Motor neuron (in vitro differentiated cells): ENCODE results near the gene ASCL1. TPM values are rescaled to one million over a fixed set of nuclear protein-coding genes. Genes with fewer than 3 reads are reported as not detected.

ENCODE experiments used
- ATAC-seq, 8 experiments: fragments of 200-7000 bp; cut with Tn5 transposase; replicated peaks in 6 of 8; 2 replicates each; pipeline ENCODE4 v1.8.0; 2021; ENCODE audit warnings: mild to moderate bottlenecking in 8 of 8, moderate library complexity in 8 of 8
- H3K27ac ChIP-seq, 2 donors: fragments of 250-450 bp; sonication (Bioruptor Pico); 2 replicates each; pipeline ENCODE4 v1.9.0; 2021; ENCODE audit warnings: antibody characterized with exemption in 2 of 2, mild to moderate bottlenecking in 2 of 2, moderate library complexity in 1 of 2
- H3K4me1 ChIP-seq, 2 donors: fragments of 250-450 bp; sonication (Bioruptor Pico); replicated peaks in 1 of 2; 2 replicates each; pipeline ENCODE4 v1.6.1; 2021; ENCODE audit warnings: antibody characterized with exemption in 2 of 2, mild to moderate bottlenecking in 2 of 2, moderate library complexity in 1 of 2
- H3K4me3 ChIP-seq, 5 donors: fragments of 250-450 bp; sonication (Bioruptor Pico); 2 replicates each; pipeline ENCODE4 v1.9.0; 2021; ENCODE audit warnings: antibody characterized with exemption in 5 of 5, mild to moderate bottlenecking in 5 of 5, moderate library complexity in 4 of 5
- WGBS, 10 experiments: fragments of 450-650 bp; shearing (Covaris generic); methylation state at CpG; one replicate each; pipeline ENCODE4 v1.0.0; 2022; 5-methylcytosine and 5-hydroxymethylcytosine counted together
- in situ Hi-C, 9 experiments: fragments of 400-800 bp; cut with MboI; loops; one replicate each; pipeline ENCODE4 v1.15.0; 2021; ENCODE audit warnings: low sequenced_read_pairs in 9 of 9, low pct_unique_long_range_greater_than_20kb in 2 of 9; ENCODE audit not compliant: unreplicated experiment in 9 of 9
- total RNA-seq, 8 experiments: library from RNA; unstranded; fragments of 300-600 nt; gene quantifications; 2 replicates each; pipeline versions ENCODE4 v1.2.3 to v1.2.4, GENCODE V29; 2022

Gene ASCL1
- total RNA-seq: 10 to 100 TPM in 2 of 8 experiments, 1 to 10 TPM in 3, under 1 TPM in 2, not detected in 1; 0.20 to 66.4 (median 4.6) TPM

GRCh38 chr12:102957339-102958050 lies at the start of gene ASCL1:
Gene ASCL1 (plus strand): TSS chr12:102957674. CDS start chr12:102958245, 571 bp downstream.
- peak within 1 kb of the TSS; percentile 42 to 59 for H3K27ac ChIP-seq
- in situ Hi-C loops: no loop called here
- WGBS, 10 experiments: 0 to 4% (median 0%) methylated on average over 4 to 10 of the region's 52 CpGs; no CpG with 5 or more reads in 4 of the 10 experiments
- ATAC-seq: peak in 7 of 8 experiments; percentile 18 to 50 (median 43)
- peaks cover 18 to 19% of the 10 kb centered on the region in 2 donors for H3K4me1 ChIP-seq
- H3K4me3 ChIP-seq: peak within 1 kb of the TSS; percentile 46 to 65 (median 52)

- H3K4me1 ChIP-seq: no peaks in the 10 kb centered on the region
- in situ Hi-C loops: no loop called here
- H3K27ac ChIP-seq: no peak overlapping the region
- no peak for ATAC-seq
- WGBS, 10 experiments: 70 to 100% (median 90%) methylated on average over 1 to 4 of the region's 4 CpGs; no CpG with 5 or more reads in 4 of the 10 experiments
- no peak overlapping the region for H3K4me3 ChIP-seq
Observed at GRCh38 chr12:102907918-102908317, 49.6 kb upstream of the ASCL1 start.

- in situ Hi-C loops: no loop called here
- Histone ChIP-seq H3K27ac (no peak overlapping the region), H3K4me3 (no peak overlapping the region), H3K4me1 (no peaks in the 10 kb centered on the region)
- ATAC-seq: no peak
- 0 to 100% (median 88%) methylated on average over 1 to 7 of the region's 7 CpGs for WGBS, 10 experiments
Observed at GRCh38 chr12:102910137-102910536, 47.3 kb upstream of the ASCL1 start.

GRCh38 chr12:102910792-102911191 lies 46.7 kb upstream of the ASCL1 start:
- H3K4me1 ChIP-seq: no peaks in the 10 kb centered on the region
- no peak overlapping the region for H3K4me3 ChIP-seq
- WGBS, 10 experiments: 29 to 100% (median 80%) methylated on average over 1 to 4 of the region's 4 CpGs; no CpG with 5 or more reads in 3 of the 10 experiments
- ATAC-seq: no peak
- H3K27ac ChIP-seq: no peak overlapping the region
- in situ Hi-C loops: no loop called here

GRCh38 chr12:102911320-102911719 lies 46.2 kb upstream of the ASCL1 start:
- no peak for ATAC-seq
- WGBS, 10 experiments: 0 to 100% (median 68%) methylated on average over 1 to 3 of the region's 3 CpGs; no CpG with 5 or more reads in 2 of the 10 experiments
- Histone ChIP-seq H3K4me1 (no peaks in the 10 kb centered on the region), H3K27ac (no peak overlapping the region), H3K4me3 (no peak overlapping the region)
- in situ Hi-C loops: no loop called here

- ATAC-seq: no peak
- no peaks in the 10 kb centered on the region for H3K4me1 ChIP-seq
- H3K27ac ChIP-seq: no peak overlapping the region
- WGBS, 10 experiments: 0 to 100% (median 47%) methylated on average over 1 to 2 of the region's 2 CpGs; no CpG with 5 or more reads in 2 of the 10 experiments
- no peak overlapping the region for H3K4me3 ChIP-seq
- in situ Hi-C loops: no loop called here
Observed at GRCh38 chr12:102912258-102912657, 45.2 kb upstream of the ASCL1 start.

GRCh38 chr12:102913453-102914226 lies 43.8 kb upstream of the ASCL1 start:
- in situ Hi-C loops: no loop called here
- peak in 1 of 8 experiments; percentile 22 for ATAC-seq
- Histone ChIP-seq H3K4me1 (no peaks in the 10 kb centered on the region), H3K27ac (no peak overlapping the region), H3K4me3 (no peak overlapping the region)
- 5 to 100% (median 63%) methylated on average over 1 to 2 of the region's 2 CpGs for WGBS, 10 experiments

GRCh38 chr12:102916252-102917025 lies 41.0 kb upstream of the ASCL1 start:
- Histone ChIP-seq H3K4me1 (no peaks in the 10 kb centered on the region), H3K4me3 (no peak overlapping the region), H3K27ac (no peak overlapping the region)
- WGBS, 10 experiments: 0 to 100% (median 72%) methylated on average over 1 to 5 of the region's 5 CpGs
- no peak for ATAC-seq
- in situ Hi-C loops: no loop called here

GRCh38 chr12:102917026-102917787 lies 40.3 kb upstream of the ASCL1 start, which contains the start of gene PAH:
Gene PAH (minus strand): TSS chr12:102917244. CDS start chr12:102917130, 114 bp downstream.
- Histone ChIP-seq H3K4me1 (no peaks in the 10 kb centered on the region), H3K27ac (no peak within 1 kb of the TSS), H3K4me3 (no peak within 1 kb of the TSS)
- ATAC-seq: peak in 3 of 8 experiments; percentile 26 to 75 (median 57)
- 0 to 78% (median 37%) methylated on average over 1 to 22 of the region's 30 CpGs for whole genome bisulfite sequencing, 10 experiments
- in situ Hi-C loops: no loop called here

GRCh38 chr12:102918840-102919239 lies 38.6 kb upstream of the ASCL1 start:
- WGBS, 10 experiments: 0 to 100% (median 65%) methylated on average over 1 to 2 of the region's 2 CpGs; no CpG with 5 or more reads in 2 of the 10 experiments
- in situ Hi-C loops: no loop called here
- Histone ChIP-seq H3K4me3 (no peak overlapping the region), H3K4me1 (no peaks in the 10 kb centered on the region), H3K27ac (no peak overlapping the region)
- ATAC-seq: no peak

- in situ Hi-C loops: no loop called here
- ATAC-seq: no peak
Observed at GRCh38 chr12:102920271-102920670, 37.2 kb upstream of the ASCL1 start.

GRCh38 chr12:102921240-102921639 lies 36.2 kb upstream of the ASCL1 start:
- no peaks in the 10 kb centered on the region for H3K4me1 ChIP-seq
- no peak overlapping the region for H3K4me3 ChIP-seq
- H3K27ac ChIP-seq: no peak overlapping the region
- in situ Hi-C loops: no loop called here
- ATAC-seq: no peak

More at GRCh38 chr12:102920271-102920670, 37.2 kb upstream of the ASCL1 start:
- Histone ChIP-seq H3K4me1 (no peaks in the 10 kb centered on the region), H3K4me3 (no peak overlapping the region), H3K27ac (no peak overlapping the region)
